Neural progenitor cell (in vitro differentiated cells): ENCODE results near the gene FNIP1. TPM values are rescaled to one million over a fixed set of nuclear protein-coding genes. Genes with fewer than 3 reads are reported as not detected.

Source experiments
- DNase-seq: peaks from one replicate; pipeline ENCODE4 v3.0.0-alpha.2; 2016; ENCODE audit warnings: low spot score
- H2AFZ ChIP-seq: fragments of 200-600 bp; sonication (generic); replicated peaks from 2 replicates; pipeline ENCODE4 v1.6.1; 2016; ENCODE audit warnings: antibody characterized with exemption
- H3F3A ChIP-seq: fragments of 200-600 bp; sonication (generic); 2 replicates; pipeline ENCODE4 v1.6.1; 2016; ENCODE audit warnings: antibody characterized with exemption, low read depth
- H3K27ac ChIP-seq: fragments of 200-600 bp; sonication (generic); 2 replicates; pipeline ENCODE4 v1.5.1; 2016; ENCODE audit warnings: mild to moderate bottlenecking
- H3K27me3 ChIP-seq: fragments of 200-600 bp; sonication (generic); 2 replicates; pipeline ENCODE4 v1.6.1; 2016; ENCODE audit warnings: mild to moderate bottlenecking, moderate library complexity
- H3K36me3 ChIP-seq: fragments of 200-600 bp; sonication (generic); 2 replicates; pipeline ENCODE4 v1.5.1; 2016
- H3K4me1 ChIP-seq: fragments of 200-600 bp; sonication (generic); 2 replicates; pipeline ENCODE4 v1.6.1; 2016; ENCODE audit warnings: mixed run types
- H3K4me2 ChIP-seq: fragments of 200-600 bp; sonication (generic); 2 replicates; pipeline ENCODE4 v1.6.1; 2016
- H3K4me3 ChIP-seq: fragments of 200-600 bp; sonication (generic); 2 replicates; pipeline ENCODE4 v1.5.1; 2016
- H3K79me2 ChIP-seq: fragments of 200-600 bp; sonication (generic); 2 replicates; pipeline ENCODE4 v1.6.1; 2016; ENCODE audit warnings: low read depth
- H3K9ac ChIP-seq: fragments of 200-600 bp; sonication (generic); 2 replicates; pipeline ENCODE4 v1.6.1; 2016
- H3K9me3 ChIP-seq: fragments of 200-600 bp; sonication (generic); 2 replicates; pipeline ENCODE4 v1.5.1; 2016; ENCODE audit warnings: low read depth
- H4K20me1 ChIP-seq: fragments of 200-600 bp; sonication (generic); 2 replicates; pipeline ENCODE4 v1.6.1; 2016; ENCODE audit warnings: low read depth
- H3K27ac Mint-ChIP-seq: 3 replicates; pipeline ENCODE4 v1.8.0; 2021; ENCODE audit warnings: mixed read lengths
- H3K27me3 Mint-ChIP-seq: 2 replicates; pipeline ENCODE4 v1.8.0; 2022; ENCODE audit warnings: low read depth, mild to moderate bottlenecking, inconsistent platforms, moderate library complexity, mixed read lengths; ENCODE audit not compliant: insufficient read depth
- H3K36me3 Mint-ChIP-seq: 3 replicates; pipeline ENCODE4 v1.8.0; 2021; ENCODE audit warnings: mixed read lengths
- H3K4me1 Mint-ChIP-seq: 3 replicates; pipeline ENCODE4 v1.8.0; 2021; ENCODE audit warnings: mixed read lengths
- H3K4me3 Mint-ChIP-seq: 3 replicates; pipeline ENCODE4 v1.8.0; 2021; ENCODE audit warnings: mild to moderate bottlenecking, moderate library complexity, mixed read lengths
- H3K9me3 Mint-ChIP-seq: 3 replicates; pipeline ENCODE4 v1.8.0; 2020; ENCODE audit warnings: mixed read lengths
- EZH2 ChIP-seq: fragments of 200-600 bp; sonication (generic); IDR thresholded peaks from 2 replicates; pipeline ENCODE4 v1.6.1; 2017; ENCODE audit warnings: antibody characterized with exemption, mild to moderate bottlenecking, moderate library complexity
- EZH2phosphoT487 ChIP-seq: fragments of 200-600 bp; sonication (generic); IDR thresholded peaks from 2 replicates; pipeline ENCODE4 v1.6.1; 2017; ENCODE audit warnings: antibody characterized with exemption
- total RNA-seq: library from RNA; depleted of rRNA; stranded (reverse); fragments of >200 nt; gene quantifications from 2 replicates; pipeline ENCODE4 v1.2.3, GENCODE V29; 2015; ENCODE audit warnings: low replicate concordance
- TF ChIP-seq, protein P1 (sequence below): fragments of 200-600 bp; sonication (generic); IDR thresholded peaks from 2 replicates; pipeline ENCODE4 v1.5.1; 2017; ENCODE audit warnings: antibody characterized with exemption, mild to moderate bottlenecking

The FNIP1 gene
- total RNA-seq, 1 donor from 2014 or later: 44.4 TPM

DNA sequence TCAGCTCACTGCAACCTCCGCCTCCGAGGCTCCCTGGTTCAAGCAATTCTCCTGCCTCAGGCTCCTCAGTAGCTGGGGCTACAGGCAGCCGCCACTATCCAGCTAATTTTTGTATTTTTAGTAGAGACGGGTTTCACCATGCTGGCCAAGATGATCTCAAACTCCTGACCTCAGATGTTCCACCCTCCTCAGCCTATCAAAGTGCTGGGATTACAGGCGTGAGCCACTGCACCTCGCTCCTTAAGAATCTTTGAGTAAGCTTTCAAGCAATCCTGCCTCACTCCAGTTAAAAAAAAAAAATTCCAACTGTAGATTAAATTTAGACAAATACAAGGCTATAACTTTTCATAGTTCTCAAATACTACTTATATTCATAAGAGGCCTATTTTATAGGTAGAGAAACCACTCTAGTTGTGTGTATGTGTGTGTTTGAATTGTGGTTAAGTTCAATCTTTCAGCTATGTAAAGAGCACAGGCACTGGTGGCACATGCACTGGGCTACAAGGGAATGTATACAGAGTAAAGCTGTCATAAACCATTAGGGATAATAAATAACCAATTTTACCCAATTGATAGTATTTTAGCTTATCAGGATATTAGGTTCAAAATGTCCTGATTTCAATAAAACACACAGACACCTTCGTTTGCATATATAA lies 111.2 kb downstream of the FNIP1 start:
- TF ChIP-seq, protein P1, sequence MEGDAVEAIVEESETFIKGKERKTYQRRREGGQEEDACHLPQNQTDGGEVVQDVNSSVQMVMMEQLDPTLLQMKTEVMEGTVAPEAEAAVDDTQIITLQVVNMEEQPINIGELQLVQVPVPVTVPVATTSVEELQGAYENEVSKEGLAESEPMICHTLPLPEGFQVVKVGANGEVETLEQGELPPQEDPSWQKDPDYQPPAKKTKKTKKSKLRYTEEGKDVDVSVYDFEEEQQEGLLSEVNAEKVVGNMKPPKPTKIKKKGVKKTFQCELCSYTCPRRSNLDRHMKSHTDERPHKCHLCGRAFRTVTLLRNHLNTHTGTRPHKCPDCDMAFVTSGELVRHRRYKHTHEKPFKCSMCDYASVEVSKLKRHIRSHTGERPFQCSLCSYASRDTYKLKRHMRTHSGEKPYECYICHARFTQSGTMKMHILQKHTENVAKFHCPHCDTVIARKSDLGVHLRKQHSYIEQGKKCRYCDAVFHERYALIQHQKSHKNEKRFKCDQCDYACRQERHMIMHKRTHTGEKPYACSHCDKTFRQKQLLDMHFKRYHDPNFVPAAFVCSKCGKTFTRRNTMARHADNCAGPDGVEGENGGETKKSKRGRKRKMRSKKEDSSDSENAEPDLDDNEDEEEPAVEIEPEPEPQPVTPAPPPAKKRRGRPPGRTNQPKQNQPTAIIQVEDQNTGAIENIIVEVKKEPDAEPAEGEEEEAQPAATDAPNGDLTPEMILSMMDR: no peak
- TF ChIP-seq EZH2phosphoT487 (no peak), EZH2 (no peak)
- H3K9me3 Mint-ChIP-seq: peaks cover 3% of the 10 kb centered on the region
- no peak for DNase-seq
- no peak overlapping the region for H3K27ac Mint-ChIP-seq
- peaks cover 10% of the 10 kb centered on the region for H3K36me3 Mint-ChIP-seq
- H2AFZ ChIP-seq: no peak overlapping the region
- H3K36me3 ChIP-seq: peaks cover 10% of the 10 kb centered on the region
- no peaks in the 10 kb centered on the region for H4K20me1 ChIP-seq
- H3K27ac ChIP-seq: no peak overlapping the region
- H3K4me3 ChIP-seq: no peak overlapping the region
- H3K4me2 ChIP-seq: no peak overlapping the region
- H3K27me3 ChIP-seq: no peaks in the 10 kb centered on the region
- H3K79me2 ChIP-seq: no peaks in the 10 kb centered on the region
- no peaks in the 10 kb centered on the region for H3F3A ChIP-seq
- H3K9ac ChIP-seq: no peak overlapping the region
- peaks cover 3% of the 10 kb centered on the region for H3K4me1 Mint-ChIP-seq
- H3K4me1 ChIP-seq: no peaks in the 10 kb centered on the region
- H3K27me3 Mint-ChIP-seq: no peaks in the 10 kb centered on the region
- H3K9me3 ChIP-seq: no peaks in the 10 kb centered on the region
- H3K4me3 Mint-ChIP-seq: no peak overlapping the region

GRCh38 chr5:131684595-131684994 lies 112.2 kb downstream of the FNIP1 start:
- Histone ChIP-seq H3K27me3 (no peaks in the 10 kb centered on the region), H3F3A (no peaks in the 10 kb centered on the region), H3K9me3 (no peaks in the 10 kb centered on the region), H3K4me1 (no peaks in the 10 kb centered on the region), H3K79me2 (no peaks in the 10 kb centered on the region), H4K20me1 (no peaks in the 10 kb centered on the region), H3K4me2 (no peak overlapping the region), H2AFZ (no peak overlapping the region), H3K27ac (no peak overlapping the region), H3K9ac (no peak overlapping the region), H3K4me3 (no peak overlapping the region), H3K36me3 (peaks cover 10% of the 10 kb centered on the region)
- TF ChIP-seq, protein P1: no peak
- TF ChIP-seq EZH2phosphoT487 (no peak), EZH2 (no peak)
- no peaks in the 10 kb centered on the region for H3K27me3 Mint-ChIP-seq
- H3K4me3 Mint-ChIP-seq: no peak overlapping the region
- no peaks in the 10 kb centered on the region for H3K4me1 Mint-ChIP-seq
- no peak overlapping the region for H3K27ac Mint-ChIP-seq
- DNase-seq: no peak
- no peaks in the 10 kb centered on the region for H3K9me3 Mint-ChIP-seq
- peaks cover 4% of the 10 kb centered on the region for H3K36me3 Mint-ChIP-seq

- H3K4me1 ChIP-seq: no peaks in the 10 kb centered on the region
- no peak overlapping the region for H3K4me3 ChIP-seq
- no peaks in the 10 kb centered on the region for H4K20me1 ChIP-seq
- no peaks in the 10 kb centered on the region for H3K79me2 ChIP-seq
- H3K36me3 ChIP-seq: peaks cover 5% of the 10 kb centered on the region
- no peaks in the 10 kb centered on the region for H3K27me3 Mint-ChIP-seq
- TF ChIP-seq EZH2phosphoT487 (no peak), EZH2 (no peak)
- TF ChIP-seq, protein P1: no peak
- DNase-seq: no peak
- H3K4me1 Mint-ChIP-seq: no peaks in the 10 kb centered on the region
- H3K9ac ChIP-seq: no peak overlapping the region
- no peaks in the 10 kb centered on the region for H3K27me3 ChIP-seq
- H3F3A ChIP-seq: no peaks in the 10 kb centered on the region
- no peak overlapping the region for H3K27ac Mint-ChIP-seq
- H3K27ac ChIP-seq: no peak overlapping the region
- no peaks in the 10 kb centered on the region for H3K9me3 Mint-ChIP-seq
- H2AFZ ChIP-seq: no peak overlapping the region
- H3K4me3 Mint-ChIP-seq: no peak overlapping the region
- no peaks in the 10 kb centered on the region for H3K9me3 ChIP-seq
- H3K4me2 ChIP-seq: no peak overlapping the region
- no peaks in the 10 kb centered on the region for H3K36me3 Mint-ChIP-seq
Observed at GRCh38 chr5:131684051-131684450, 112.8 kb downstream of the FNIP1 start.
